HCT116 (cell line): ENCODE results near the gene MTHFD2L. TPM values are rescaled to one million over a fixed set of nuclear protein-coding genes. Genes with fewer than 3 reads are reported as not detected.

Source experiments
- ATAC-seq: fragments of 200-7000 bp; cut with Tn5 transposase; 2 replicates; pipeline ENCODE4 v1.9.1; 2020; ENCODE audit warnings: mild to moderate bottlenecking, moderate library complexity
- BruUV-seq: library from RNA; stranded (reverse); fragments of 400-500 nt; replicated peaks from 2 replicates; lab custom pipeline; 2021; lab: Mats Ljungman, UMichigan
- CTCF ChIA-PET: fragments of 300-600 bp; sonication (Branson Sonifier 250); formaldehyde crosslinking; loops from one replicate; lab custom pipeline; 2021; ENCODE audit warnings: antibody characterized with exemption; lab: Charles Lee
- POLR2A ChIA-PET: fragments of 300-600, 350-600 bp; sonication (Branson Sonifier 250); formaldehyde crosslinking; loops from one replicate; lab custom pipeline; 2021; ENCODE audit warnings: antibody characterized with exemption; lab: Charles Lee
- RAD21 ChIA-PET, 2 experiments: fragments of 300-600 bp; sonication (Branson Sonifier 250); formaldehyde crosslinking; loops; one replicate each; lab custom pipeline; 2023; ENCODE audit warnings: low total read pairs in 2 of 2; ENCODE audit not compliant: uncharacterized antibody in 2 of 2, unreplicated experiment in 2 of 2, low non-redundant PET in 1 of 2; lab: Charles Lee
- DNase-seq: peaks from one replicate; pipeline ENCODE4 v3.0.0-alpha.2; 2010; ENCODE audit warnings: low read depth, low spot score
- H2AFZ ChIP-seq: fragments of 200-600 bp; shearing (Covaris generic), sonication (generic); 2 replicates; pipeline ENCODE4 v1.6.1; 2017; ENCODE audit warnings: low read depth, mixed run types, mixed read lengths, antibody characterized with exemption, low read length; ENCODE audit not compliant: poor library complexity, severe bottlenecking
- H3K27ac ChIP-seq: 2 replicates; pipeline ENCODE4 v1.5.1; 2012; ENCODE audit warnings: low read depth, low read length
- H3K27me3 ChIP-seq: fragments of 200-600 bp; sonication (generic); 2 replicates; pipeline ENCODE4 v1.6.1; 2016; ENCODE audit warnings: mixed run types, low read length, mixed read lengths; ENCODE audit not compliant: insufficient read depth
- H3K36me3 ChIP-seq, 2 experiments: fragments of 200-500 bp in 1 of 2; fragments of 200-600 bp in 1 of 2; sonication (Bioruptor generic) in 1 of 2; sonication (generic) in 1 of 2; 2 replicates each; pipeline versions ENCODE4 v1.5.1 to v1.6.1; 2014 to 2016; ENCODE audit warnings: low read length in 2 of 2, inconsistent platforms in 1 of 2, mixed read lengths in 1 of 2, mixed run types in 1 of 2; ENCODE audit not compliant: insufficient read depth in 2 of 2, control insufficient read depth in 1 of 2
- H3K4me1 ChIP-seq, 2 experiments: fragments of 200-600 bp in 1 of 2; sonication (generic) in 1 of 2; 2 replicates each; pipeline versions ENCODE4 v1.5.1 to v1.6.1; 2012 to 2017; ENCODE audit warnings: low read length in 2 of 2, inconsistent platforms in 1 of 2, mild to moderate bottlenecking in 1 of 2, mixed read lengths in 1 of 2, mixed run types in 1 of 2, moderate library complexity in 1 of 2; ENCODE audit not compliant: insufficient read depth in 2 of 2, control insufficient read depth in 1 of 2
- H3K4me2 ChIP-seq: fragments of 200-600 bp; sonication (generic); 2 replicates; pipeline ENCODE4 v1.6.1; 2017; ENCODE audit warnings: mixed run types, low read length, mixed read lengths
- H3K4me3 ChIP-seq, 2 experiments: fragments of 200-600 bp in 1 of 2; sonication (generic) in 1 of 2; replicated peaks in 1 of 2; 2 replicates each; pipeline ENCODE4 v1.5.1; 2011 to 2016; ENCODE audit warnings: low read length in 2 of 2, control low read depth in 1 of 2, low read depth in 1 of 2, mild to moderate bottlenecking in 1 of 2, mixed read lengths in 1 of 2, mixed run types in 1 of 2
- H3K79me2 ChIP-seq: fragments of 200-600 bp; sonication (generic); 2 replicates; pipeline ENCODE4 v1.6.1; 2017; ENCODE audit warnings: mild to moderate bottlenecking, mixed run types, low read length, moderate library complexity, mixed read lengths; ENCODE audit not compliant: insufficient read depth
- H3K9ac ChIP-seq: fragments of 200-600 bp; sonication (generic); 2 replicates; pipeline ENCODE4 v1.6.1; 2016; ENCODE audit warnings: low read length, mixed read lengths
- H3K9me2 ChIP-seq: fragments of 200-600 bp; sonication (generic), shearing (Covaris generic); 2 replicates; pipeline ENCODE4 v1.6.1; 2017; ENCODE audit warnings: mixed run types, mild to moderate bottlenecking, moderate library complexity; ENCODE audit not compliant: insufficient read depth
- H3K9me3 ChIP-seq, 2 experiments: fragments of 200-500 bp in 1 of 2; fragments of 200-600 bp in 1 of 2; sonication (Bioruptor generic) in 1 of 2; sonication (generic) in 1 of 2; 2 replicates each; pipeline ENCODE4 v1.6.1; 2014 to 2017; ENCODE audit warnings: low read length in 2 of 2, mixed read lengths in 2 of 2, inconsistent platforms in 1 of 2, low read depth in 1 of 2, mild to moderate bottlenecking in 1 of 2, mixed run types in 1 of 2, moderate library complexity in 1 of 2; ENCODE audit not compliant: control insufficient read depth in 1 of 2, insufficient read depth in 1 of 2
- H4K20me1 ChIP-seq: fragments of 200-600 bp; sonication (generic), shearing (Covaris generic); 2 replicates; pipeline ENCODE4 v1.6.1; 2017; ENCODE audit warnings: mixed run types, mild to moderate bottlenecking, moderate library complexity; ENCODE audit not compliant: insufficient read depth
- CTCF ChIP-seq, 3 experiments: fragments of 200-600 bp in 1 of 3; sonication (generic) in 1 of 3; IDR thresholded peaks in 2 of 3; conservative IDR thresholded peaks in 1 of 3; 2 replicates each; pipeline ENCODE4 v1.5.1; 2012 to 2017; ENCODE audit warnings: low read depth in 2 of 3, low read length in 2 of 3, antibody characterized with exemption in 1 of 3, borderline replicate concordance in 1 of 3, control low read depth in 1 of 3, mild to moderate bottlenecking in 1 of 3, mixed read lengths in 1 of 3, mixed run types in 1 of 3, moderate library complexity in 1 of 3; ENCODE audit not compliant: insufficient read depth in 1 of 3
- MAX ChIP-seq: IDR thresholded peaks from 2 replicates; pipeline ENCODE4 v1.6.1; 2012
- REST ChIP-seq: IDR thresholded peaks from 2 replicates; pipeline ENCODE4 v1.6.1; 2012; ENCODE audit warnings: low read depth
- intact Hi-C: fragments of 100-400 bp; cut with micrococcal nuclease; formaldehyde crosslinking; loops from 2 replicates; pipeline ENCODE4 v1.10.0; 2022
- total RNA-seq: library from RNA; stranded (reverse); gene quantifications from one replicate; pipeline ENCODE4 v1.2.1, GENCODE V29; 2021; ENCODE audit not compliant: unreplicated experiment

Gene MTHFD2L
- total RNA-seq, 1 experiment from 2014 or later, result 15.0 TPM

- intact Hi-C loops, result no loop called here
- Histone ChIP-seq H3K4me2 (no peak overlapping the region), H3K4me3 (no peak overlapping the region), H3K79me2 (no peaks in the 10 kb centered on the region)
- POLR2A ChIA-PET, result no interaction called here
- TF ChIP-seq REST, result no peak
- no peak for TF ChIP-seq CTCF (IDR thresholded peaks at IDR 0.05 in 2 of 3, conservative IDR thresholded peaks at IDR 0.05 in 1 of 3; ENCODE audit: borderline replicate concordance in 1 of 3, insufficient read depth in 1 of 3, low read depth in 2 of 3, low read length in 2 of 3)
- TF ChIP-seq MAX, result no peak
- TF ChIP-seq, all 23 proteins: peak for 0
- Histone ChIP-seq H3K36me3 (no peaks in the 10 kb centered on the region), H3K9me3 (no peaks in the 10 kb centered on the region), H3K4me1 (peaks cover 4 to 38% of the 10 kb centered on the region in 2 experiments; a peak in 3 of 4 replicates), H4K20me1 (no peaks in the 10 kb centered on the region), H3K9me2 (no peaks in the 10 kb centered on the region), H3K9ac (no peak overlapping the region), H2AFZ (no peak overlapping the region), H3K27me3 (no peaks in the 10 kb centered on the region), H3K27ac (no peak overlapping the region)
- ATAC-seq (no peak), DNase-seq (no peak)
- RAD21 ChIA-PET, result no interaction called here
- CTCF ChIA-PET, result interaction anchor here (1.2 to 2.2 kb wide), 2 partner anchors 11 to 103 kb away, joined by 4 to 8 read pairs; no protein-coding TSS in a partner anchor
- BruUV-seq, result no TSS peak
Observed at GRCh38 chr4:74331944-74332343, 174.0 kb downstream of the MTHFD2L start.
